SK-N-MC (cell line): Measurements from ENCODE around the gene PPP2R2C.

Source experiments
- DNase-seq: peaks from one replicate; pipeline ENCODE4 v3.0.0-alpha.2; 2011; ENCODE audit warnings: low read depth, low spot score
- H3K27ac ChIP-seq: fragments of 200-600 bp; sonication (generic); 2 replicates; pipeline ENCODE4 v1.5.1; 2016; ENCODE audit warnings: mixed run types
- H3K36me3 ChIP-seq: fragments of 200-600 bp; sonication (generic); 2 replicates; pipeline ENCODE4 v1.6.1; 2017; ENCODE audit warnings: antibody characterized with exemption, low read length, mixed read lengths; ENCODE audit not compliant: insufficient read depth
- H3K4me3 ChIP-seq: fragments of 200-600 bp; sonication (generic); 2 replicates; pipeline ENCODE4 v1.5.1; 2016
- H3K9ac ChIP-seq: fragments of 200-600 bp; sonication (generic); 2 replicates; pipeline ENCODE4 v1.8.0; 2017; ENCODE audit warnings: mixed run types, mixed read lengths; ENCODE audit not compliant: insufficient read length
- H3K9me3 ChIP-seq: fragments of 200-600 bp; sonication (generic); 2 replicates; pipeline ENCODE4 v1.6.1; 2017; ENCODE audit warnings: low read depth, mild to moderate bottlenecking, antibody characterized with exemption, low read length, moderate library complexity, mixed read lengths
- EZH2 ChIP-seq: fragments of 200-600 bp; sonication (generic); IDR thresholded peaks from one replicate; pipeline ENCODE4 v1.6.1; 2017; ENCODE audit warnings: antibody characterized with exemption
- FOXP2 ChIP-seq: optimal IDR thresholded peaks from 2 replicates; pipeline ENCODE3; 2011; ENCODE audit warnings: mild to moderate bottlenecking, moderate library complexity; ENCODE audit not compliant: insufficient read depth; ENCODE audit errors: extremely low read length, control extremely low read depth
- POLR2AphosphoS5 ChIP-seq: IDR thresholded peaks from 2 replicates; pipeline ENCODE4 v1.6.1; 2012; ENCODE audit warnings: mild to moderate bottlenecking, low read depth, low read length, borderline replicate concordance

PPP2R2C gene

GRCh38 chr4:6468376-6468775, 4.0 kb downstream of the PPP2R2C start:
- H3K4me3 ChIP-seq = no peak overlapping the region
- H3K9ac ChIP-seq = no peak overlapping the region
- H3K9me3 ChIP-seq = no peaks in the 10 kb centered on the region
- no peak overlapping the region for H3K27ac ChIP-seq
- H3K36me3 ChIP-seq = no peaks in the 10 kb centered on the region
- TF ChIP-seq FOXP2 (no peak), POLR2AphosphoS5 (no peak), EZH2 (no peak)
- no peak for DNase-seq

DNA sequence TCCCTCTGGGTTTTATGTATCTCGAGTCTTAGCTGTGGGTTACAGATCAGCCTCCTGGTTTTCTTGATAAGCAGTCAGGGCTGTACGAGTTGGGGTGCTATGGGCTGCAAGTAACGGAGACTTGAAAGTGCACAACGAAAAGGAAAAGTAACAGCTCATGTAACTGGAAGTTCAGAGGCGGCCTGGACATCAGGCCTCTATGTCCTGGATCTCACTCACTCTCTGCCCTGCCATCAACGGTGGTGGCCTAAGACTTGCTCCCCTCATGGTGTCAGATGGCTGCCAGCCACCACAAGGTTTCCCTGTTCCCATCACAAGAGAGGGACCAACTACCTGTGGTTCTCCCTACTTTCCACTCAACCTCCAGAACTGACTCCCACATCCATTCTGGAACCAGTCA, 4.8 kb downstream of the PPP2R2C start:
- no peak overlapping the region for H3K9ac ChIP-seq
- H3K9me3 ChIP-seq = no peaks in the 10 kb centered on the region
- no peak overlapping the region for H3K4me3 ChIP-seq
- no peak overlapping the region for H3K27ac ChIP-seq
- no peak for TF ChIP-seq FOXP2
- no peak for TF ChIP-seq EZH2
- H3K36me3 ChIP-seq = no peaks in the 10 kb centered on the region
- DNase-seq = no peak

DNA sequence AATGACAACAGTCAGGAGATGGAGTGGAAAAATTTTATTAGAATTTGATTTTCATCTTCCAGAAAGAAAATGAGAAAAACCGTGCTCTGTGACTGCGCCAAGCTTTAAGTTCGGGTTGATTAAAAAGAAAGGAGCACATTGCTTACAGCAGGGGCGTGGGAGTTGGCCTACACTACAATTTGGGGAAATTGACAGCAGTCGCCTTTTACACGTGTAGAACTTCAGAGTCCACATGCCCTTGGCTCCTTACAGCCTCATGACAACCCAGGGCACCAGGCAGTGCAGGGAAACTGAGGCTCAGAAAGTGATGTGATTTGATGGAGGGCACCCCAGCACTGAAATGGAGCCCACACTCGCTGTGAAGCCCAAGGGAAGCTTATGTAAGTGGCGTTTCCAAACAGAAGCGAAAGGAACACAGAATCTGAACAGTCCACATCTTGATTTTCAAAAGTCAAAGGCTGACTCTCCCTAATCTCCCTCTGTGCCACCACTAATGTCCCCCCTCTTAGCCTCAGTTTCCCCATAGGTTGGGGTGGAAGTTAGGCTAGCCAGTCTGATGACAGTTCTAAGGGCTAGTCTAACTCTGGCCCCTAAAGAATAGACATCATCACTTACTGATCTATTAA, 5.5 kb downstream of the PPP2R2C start:
- Histone ChIP-seq H3K4me3 (no peak overlapping the region), H3K9me3 (no peaks in the 10 kb centered on the region), H3K36me3 (no peaks in the 10 kb centered on the region), H3K9ac (no peak overlapping the region), H3K27ac (no peak overlapping the region)
- DNase-seq = no peak
- TF ChIP-seq FOXP2 (no peak), POLR2AphosphoS5 (no peak)

DNA sequence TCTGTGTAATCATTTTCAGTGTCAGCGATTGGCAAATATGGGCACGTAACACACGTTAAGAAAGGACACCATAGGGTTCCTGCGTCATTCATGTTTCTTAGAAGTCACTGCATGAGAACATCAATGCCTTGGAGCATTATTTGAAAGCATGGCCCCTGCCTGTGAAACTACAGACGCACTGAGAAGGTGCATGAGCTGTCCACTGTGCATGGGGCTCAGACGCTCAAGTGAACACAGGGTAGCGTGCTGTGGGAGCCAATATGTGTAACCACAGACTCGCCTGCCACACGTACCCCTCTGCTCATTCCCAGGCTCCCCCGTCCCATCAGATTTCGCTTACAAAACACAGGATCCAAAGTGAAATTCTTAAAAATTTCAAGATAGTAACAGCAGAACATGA, 6.5 kb downstream of the PPP2R2C start:
- DNase-seq = no peak
- no peak overlapping the region for H3K4me3 ChIP-seq
- H3K36me3 ChIP-seq = no peaks in the 10 kb centered on the region
- H3K9ac ChIP-seq = no peak overlapping the region
- H3K9me3 ChIP-seq = no peaks in the 10 kb centered on the region
- no peak overlapping the region for H3K27ac ChIP-seq
- no peak for TF ChIP-seq EZH2
- TF ChIP-seq POLR2AphosphoS5 = no peak
- no peak for TF ChIP-seq FOXP2

DNA sequence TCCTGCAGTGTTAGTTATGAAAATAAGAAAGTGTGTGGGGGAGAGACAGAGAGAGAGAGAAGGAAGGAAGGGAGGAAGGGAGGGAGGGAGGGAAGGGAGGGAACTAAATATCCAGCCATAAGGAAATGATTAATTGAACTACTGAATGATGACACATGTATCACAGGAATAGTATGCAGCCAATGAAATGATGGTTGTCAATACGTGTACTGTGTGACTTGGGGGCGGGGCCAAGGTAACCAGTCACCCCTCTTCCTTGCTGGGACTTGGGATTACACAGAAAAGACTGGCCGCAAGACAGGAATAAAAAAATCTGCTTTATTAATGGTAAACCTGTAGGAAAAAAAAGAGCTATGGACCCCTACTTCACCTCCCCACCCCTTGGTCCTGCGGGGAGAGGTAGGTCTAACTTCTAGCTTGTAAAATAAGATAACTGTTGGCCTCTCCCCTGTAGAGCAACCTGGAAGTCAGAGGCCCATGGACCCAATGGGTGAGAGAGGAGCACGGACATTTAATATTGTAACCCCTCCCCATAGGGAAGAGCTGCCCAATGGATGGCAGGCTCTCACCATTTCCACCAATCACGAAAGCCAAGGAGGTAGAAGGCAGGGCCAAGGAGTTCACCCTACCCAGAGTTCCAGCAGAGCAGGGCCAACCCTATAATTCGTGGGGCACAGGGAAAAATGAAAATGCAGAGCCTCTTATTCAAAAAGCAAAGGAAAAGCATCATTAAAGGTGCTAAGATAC, 7.4 kb downstream of the PPP2R2C start:
- Histone ChIP-seq H3K9me3 (no peaks in the 10 kb centered on the region), H3K36me3 (no peaks in the 10 kb centered on the region), H3K4me3 (no peak overlapping the region), H3K27ac (no peak overlapping the region), H3K9ac (no peak overlapping the region)
- no peak for DNase-seq
- no peak for TF ChIP-seq FOXP2
- no peak for TF ChIP-seq EZH2
- no peak for TF ChIP-seq POLR2AphosphoS5

GRCh38 chr4:6463311-6464289, 8.8 kb downstream of the PPP2R2C start:
- Histone ChIP-seq H3K4me3 (no peak overlapping the region), H3K27ac (no peak overlapping the region), H3K36me3 (no peaks in the 10 kb centered on the region), H3K9ac (no peak overlapping the region), H3K9me3 (no peaks in the 10 kb centered on the region)
- no peak for DNase-seq
- TF ChIP-seq FOXP2 (no peak), EZH2 (no peak), POLR2AphosphoS5 (no peak)

- Histone ChIP-seq H3K27ac (no peak overlapping the region), H3K9ac (no peak overlapping the region), H3K9me3 (no peaks in the 10 kb centered on the region), H3K36me3 (no peaks in the 10 kb centered on the region), H3K4me3 (no peak overlapping the region)
- DNase-seq = no peak
- TF ChIP-seq FOXP2 = no peak
- no peak for TF ChIP-seq POLR2AphosphoS5
- no peak for TF ChIP-seq EZH2
These were observed 10.9 kb downstream of the PPP2R2C start for GRCh38 chr4:6461301-6462165.

- no peak overlapping the region for H3K9ac ChIP-seq
- no peak overlapping the region for H3K4me3 ChIP-seq
- no peaks in the 10 kb centered on the region for H3K9me3 ChIP-seq
- H3K27ac ChIP-seq = no peak overlapping the region
- no peak for DNase-seq
- TF ChIP-seq POLR2AphosphoS5 (no peak), EZH2 (no peak), FOXP2 (no peak)
- no peaks in the 10 kb centered on the region for H3K36me3 ChIP-seq
These were observed 11.5 kb downstream of the PPP2R2C start for GRCh38 chr4:6460876-6461275.
